Loucy (cell line): ENCODE measurements around the gene METTL21A.

Experiments
- H2AFZ ChIP-seq: fragments of 200-600 bp; sonication (generic); 2 replicates; pipeline ENCODE4 v1.6.0; 2016; ENCODE audit warnings: antibody characterized with exemption, mild to moderate bottlenecking, low read length, moderate library complexity
- H3F3A ChIP-seq: fragments of 200-600 bp; 2 replicates; pipeline ENCODE4 v1.6.0; 2016; ENCODE audit warnings: antibody characterized with exemption, low read depth, mild to moderate bottlenecking
- H3K27me3 ChIP-seq: fragments of 200-600 bp; sonication (generic); 2 replicates; pipeline ENCODE4 v1.6.1; 2014; ENCODE audit warnings: low read length, mild to moderate bottlenecking; ENCODE audit not compliant: insufficient read depth, poor library complexity, severe bottlenecking
- H3K36me3 ChIP-seq: fragments of 200-600 bp; sonication (generic); 2 replicates; pipeline ENCODE4 v1.6.1; 2016; ENCODE audit warnings: low read length; ENCODE audit not compliant: insufficient read depth
- H3K4me1 ChIP-seq: fragments of 200-600 bp; sonication (generic); 2 replicates; pipeline ENCODE4 v1.5.1; 2014; ENCODE audit warnings: low read length, mild to moderate bottlenecking; ENCODE audit not compliant: insufficient read depth, poor library complexity, severe bottlenecking
- H3K4me2 ChIP-seq: fragments of 200-600 bp; sonication (generic); 2 replicates; pipeline ENCODE4 v1.6.0; 2014; ENCODE audit warnings: antibody characterized with exemption, low read length, low read depth, mild to moderate bottlenecking; ENCODE audit not compliant: poor library complexity, severe bottlenecking
- H3K4me3 ChIP-seq: fragments of 200-600 bp; sonication (generic); 2 replicates; pipeline ENCODE4 v1.5.1; 2014; ENCODE audit warnings: low read length, mild to moderate bottlenecking, mixed read lengths; ENCODE audit not compliant: poor library complexity, severe bottlenecking
- H3K79me2 ChIP-seq: fragments of 200-600 bp; sonication (generic); 2 replicates; pipeline ENCODE4 v1.6.1; 2014; ENCODE audit warnings: low read length; ENCODE audit not compliant: insufficient read depth
- H3K9ac ChIP-seq: fragments of 200-600 bp; sonication (generic); 2 replicates; pipeline ENCODE4 v1.6.0; 2014; ENCODE audit warnings: mild to moderate bottlenecking, low read depth, low read length, moderate library complexity; ENCODE audit not compliant: poor library complexity, severe bottlenecking
- H3K9me2 ChIP-seq: fragments of 200-600 bp; sonication (generic); replicated peaks from 2 replicates; pipeline ENCODE4 v1.6.1; 2016; ENCODE audit warnings: low read depth, low read length, mixed read lengths
- H3K9me3 ChIP-seq: fragments of 200-600 bp; sonication (generic); 2 replicates; pipeline ENCODE4 v1.6.1; 2014; ENCODE audit warnings: mild to moderate bottlenecking, antibody characterized with exemption, low read length, low read depth; ENCODE audit not compliant: insufficient read depth
- H4K20me1 ChIP-seq: fragments of 200-600 bp; sonication (generic); 2 replicates; pipeline ENCODE4 v1.6.0; 2014; ENCODE audit warnings: antibody characterized with exemption, low read length, mild to moderate bottlenecking; ENCODE audit not compliant: insufficient read depth, poor library complexity, severe bottlenecking
- EZH2phosphoT487 ChIP-seq: fragments of 200-600 bp; IDR thresholded peaks from 2 replicates; pipeline ENCODE4 v1.6.1; 2018; ENCODE audit warnings: antibody characterized with exemption, mild to moderate bottlenecking, moderate library complexity, borderline replicate concordance
- TF ChIP-seq, protein P1 (sequence below): fragments of 200-600 bp; sonication (generic); conservative IDR thresholded peaks from 2 replicates; pipeline ENCODE4 v1.5.1; 2014; ENCODE audit warnings: mild to moderate bottlenecking, antibody characterized with exemption, low read length

The METTL21A gene

DNA sequence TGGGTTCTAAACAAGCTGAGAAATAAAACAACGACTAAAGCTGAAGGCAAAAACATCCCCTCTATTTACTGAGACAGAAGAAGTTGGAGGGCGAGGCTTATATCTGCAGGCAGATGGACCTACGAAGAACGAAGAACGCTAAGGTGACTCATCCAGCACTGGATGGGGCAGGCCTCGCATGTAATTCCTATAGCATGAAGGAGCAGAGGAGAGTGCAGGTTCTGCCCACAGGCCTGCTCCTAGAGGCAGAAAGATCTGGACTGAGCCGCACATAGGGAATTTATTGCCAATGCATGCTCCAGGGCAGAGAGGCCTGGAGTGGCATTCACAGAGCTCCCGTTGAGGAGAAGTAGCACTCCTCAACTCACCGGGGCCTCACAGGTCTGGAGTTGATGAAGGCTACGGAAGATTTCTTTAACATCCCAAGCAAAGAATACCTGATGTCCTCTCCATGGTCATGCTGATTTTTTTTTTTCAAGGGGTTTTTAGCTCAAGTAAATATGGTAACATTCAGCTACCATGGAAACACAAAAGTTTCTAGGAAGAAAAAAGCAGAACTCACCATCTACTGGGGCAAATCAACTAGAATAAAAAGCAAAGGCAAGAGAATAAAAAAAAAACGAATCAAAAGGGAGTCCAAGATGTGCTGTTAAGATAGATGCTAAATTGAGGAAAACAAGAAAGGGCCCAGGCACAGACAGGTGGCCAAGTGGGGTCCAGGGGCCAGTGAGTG is 10.4 kb upstream of the METTL21A start:
- Histone ChIP-seq H2AFZ (no peak overlapping the region), H3K4me1 (peaks cover 3% of the 10 kb centered on the region), H3K9ac (no peak overlapping the region), H3K9me2 (no peaks in the 10 kb centered on the region), H4K20me1 (no peaks in the 10 kb centered on the region), H3K27me3 (no peaks in the 10 kb centered on the region), H3K36me3 (no peaks in the 10 kb centered on the region), H3K79me2 (no peaks in the 10 kb centered on the region), H3K9me3 (peaks cover 6% of the 10 kb centered on the region; the same call in 1 of the 2 replicates), H3F3A (no peaks in the 10 kb centered on the region), H3K4me3 (no peak overlapping the region), H3K4me2 (no peak overlapping the region)
- TF ChIP-seq EZH2phosphoT487: no peak
- TF ChIP-seq, protein P1, sequence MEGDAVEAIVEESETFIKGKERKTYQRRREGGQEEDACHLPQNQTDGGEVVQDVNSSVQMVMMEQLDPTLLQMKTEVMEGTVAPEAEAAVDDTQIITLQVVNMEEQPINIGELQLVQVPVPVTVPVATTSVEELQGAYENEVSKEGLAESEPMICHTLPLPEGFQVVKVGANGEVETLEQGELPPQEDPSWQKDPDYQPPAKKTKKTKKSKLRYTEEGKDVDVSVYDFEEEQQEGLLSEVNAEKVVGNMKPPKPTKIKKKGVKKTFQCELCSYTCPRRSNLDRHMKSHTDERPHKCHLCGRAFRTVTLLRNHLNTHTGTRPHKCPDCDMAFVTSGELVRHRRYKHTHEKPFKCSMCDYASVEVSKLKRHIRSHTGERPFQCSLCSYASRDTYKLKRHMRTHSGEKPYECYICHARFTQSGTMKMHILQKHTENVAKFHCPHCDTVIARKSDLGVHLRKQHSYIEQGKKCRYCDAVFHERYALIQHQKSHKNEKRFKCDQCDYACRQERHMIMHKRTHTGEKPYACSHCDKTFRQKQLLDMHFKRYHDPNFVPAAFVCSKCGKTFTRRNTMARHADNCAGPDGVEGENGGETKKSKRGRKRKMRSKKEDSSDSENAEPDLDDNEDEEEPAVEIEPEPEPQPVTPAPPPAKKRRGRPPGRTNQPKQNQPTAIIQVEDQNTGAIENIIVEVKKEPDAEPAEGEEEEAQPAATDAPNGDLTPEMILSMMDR: no peak

DNA sequence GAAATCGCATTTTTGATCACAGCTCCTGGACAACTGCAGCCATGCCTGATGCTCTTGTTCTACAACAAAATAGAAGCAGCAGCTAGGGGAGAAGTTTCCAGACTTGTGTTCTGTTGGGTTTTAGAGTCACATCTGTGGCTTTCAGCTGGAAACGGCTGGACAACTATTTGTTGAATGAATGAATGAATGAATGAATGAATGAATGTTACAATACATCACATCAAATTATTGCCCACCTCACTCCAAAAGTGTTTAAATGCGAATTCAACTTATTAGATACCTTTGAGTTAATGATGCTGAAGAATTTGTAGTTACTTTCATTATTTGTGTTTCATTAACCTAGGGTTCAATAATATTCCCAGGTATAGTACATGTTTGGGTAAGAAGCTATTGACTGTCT is 8.5 kb upstream of the METTL21A start:
- peaks cover 3% of the 10 kb centered on the region for H3K4me1 ChIP-seq

DNA sequence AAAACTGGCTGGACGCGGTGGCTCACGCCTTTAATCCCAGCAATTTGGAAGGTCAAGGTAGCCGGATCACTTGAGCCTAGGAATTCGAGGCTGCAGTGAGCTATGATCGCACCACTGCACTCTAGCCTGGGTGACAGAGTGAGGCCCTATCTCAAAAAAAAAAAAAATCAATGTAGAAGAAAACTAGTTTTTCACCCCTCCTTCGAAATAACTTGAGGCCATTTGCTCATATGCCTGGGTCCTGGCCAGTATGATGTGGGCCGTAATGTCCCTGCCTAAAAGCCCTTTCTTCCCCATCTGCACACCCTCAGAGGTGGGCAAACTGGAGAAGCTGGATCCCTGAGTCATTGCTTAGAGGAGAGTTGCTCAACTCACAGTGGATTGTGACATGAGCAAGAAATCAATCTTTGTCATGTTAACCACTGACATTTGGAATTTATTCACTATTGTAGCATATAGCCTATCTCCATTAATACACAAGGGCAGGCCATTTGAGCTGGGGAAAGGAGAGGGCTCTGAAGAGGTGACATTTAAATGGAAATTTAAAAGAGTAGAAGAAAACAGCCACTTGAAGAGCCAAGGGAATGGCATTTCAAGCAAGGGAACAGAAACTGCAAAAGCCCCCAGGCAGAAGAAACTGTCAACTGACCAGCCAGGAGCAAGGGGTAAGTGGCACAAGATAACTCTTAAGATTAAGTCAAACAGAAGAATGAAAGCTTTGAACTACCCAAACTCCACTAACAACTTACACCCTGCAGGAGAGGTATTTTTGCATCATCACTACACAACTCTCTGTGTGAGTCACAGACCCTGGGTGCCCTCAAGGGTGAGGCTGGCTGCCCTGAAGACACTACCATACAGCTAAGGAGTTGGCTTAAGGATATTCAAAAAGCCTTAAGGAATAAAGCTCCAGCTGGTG is 7.6 kb upstream of the METTL21A start:
- Histone ChIP-seq H3K79me2 (no peaks in the 10 kb centered on the region), H2AFZ (no peak overlapping the region), H3K36me3 (no peaks in the 10 kb centered on the region), H3F3A (no peaks in the 10 kb centered on the region), H3K9me3 (no peaks in the 10 kb centered on the region), H4K20me1 (no peaks in the 10 kb centered on the region), H3K4me2 (no peak overlapping the region), H3K9me2 (no peaks in the 10 kb centered on the region), H3K4me3 (no peak overlapping the region), H3K4me1 (peaks cover 3% of the 10 kb centered on the region), H3K27me3 (no peaks in the 10 kb centered on the region), H3K9ac (no peak overlapping the region)
- TF ChIP-seq, protein P1: no peak
- TF ChIP-seq EZH2phosphoT487: no peak

More for the DNA sequence above, 8.5 kb upstream of the METTL21A start:
- no peaks in the 10 kb centered on the region for H4K20me1 ChIP-seq
- H3K9me3 ChIP-seq: no peaks in the 10 kb centered on the region
- H2AFZ ChIP-seq: no peak overlapping the region
- no peak overlapping the region for H3K4me3 ChIP-seq
- no peak overlapping the region for H3K9ac ChIP-seq
- TF ChIP-seq EZH2phosphoT487: no peak
- TF ChIP-seq, protein P1: no peak
- H3K79me2 ChIP-seq: no peaks in the 10 kb centered on the region
- H3K9me2 ChIP-seq: no peaks in the 10 kb centered on the region
- H3F3A ChIP-seq: no peaks in the 10 kb centered on the region
- H3K27me3 ChIP-seq: no peaks in the 10 kb centered on the region
- no peaks in the 10 kb centered on the region for H3K36me3 ChIP-seq
- H3K4me2 ChIP-seq: no peak overlapping the region
